Panc1 (cell line): ENCODE measurements around the gene NPSR1.

Experiments
- CTCF ChIP-seq: fragments of 450-650 bp; IDR thresholded peaks from 2 replicates; pipeline ENCODE4 v1.5.1; 2017; ENCODE audit warnings: mild to moderate bottlenecking
- POLR2AphosphoS5 ChIP-seq: IDR thresholded peaks from 2 replicates; pipeline ENCODE4 v1.6.1; 2012; ENCODE audit warnings: mild to moderate bottlenecking, low read depth, low read length, moderate library complexity
- TF ChIP-seq, protein P1 (sequence below), 2 experiments: IDR thresholded peaks; 2 replicates each; pipeline ENCODE4 v1.6.1; 2011 to 2012; ENCODE audit warnings: low read depth in 2 of 2, control low read depth in 1 of 2, low read length in 1 of 2, mild to moderate bottlenecking in 1 of 2, moderate library complexity in 1 of 2; ENCODE audit not compliant: insufficient read depth in 1 of 2

- TF ChIP-seq, protein P1, sequence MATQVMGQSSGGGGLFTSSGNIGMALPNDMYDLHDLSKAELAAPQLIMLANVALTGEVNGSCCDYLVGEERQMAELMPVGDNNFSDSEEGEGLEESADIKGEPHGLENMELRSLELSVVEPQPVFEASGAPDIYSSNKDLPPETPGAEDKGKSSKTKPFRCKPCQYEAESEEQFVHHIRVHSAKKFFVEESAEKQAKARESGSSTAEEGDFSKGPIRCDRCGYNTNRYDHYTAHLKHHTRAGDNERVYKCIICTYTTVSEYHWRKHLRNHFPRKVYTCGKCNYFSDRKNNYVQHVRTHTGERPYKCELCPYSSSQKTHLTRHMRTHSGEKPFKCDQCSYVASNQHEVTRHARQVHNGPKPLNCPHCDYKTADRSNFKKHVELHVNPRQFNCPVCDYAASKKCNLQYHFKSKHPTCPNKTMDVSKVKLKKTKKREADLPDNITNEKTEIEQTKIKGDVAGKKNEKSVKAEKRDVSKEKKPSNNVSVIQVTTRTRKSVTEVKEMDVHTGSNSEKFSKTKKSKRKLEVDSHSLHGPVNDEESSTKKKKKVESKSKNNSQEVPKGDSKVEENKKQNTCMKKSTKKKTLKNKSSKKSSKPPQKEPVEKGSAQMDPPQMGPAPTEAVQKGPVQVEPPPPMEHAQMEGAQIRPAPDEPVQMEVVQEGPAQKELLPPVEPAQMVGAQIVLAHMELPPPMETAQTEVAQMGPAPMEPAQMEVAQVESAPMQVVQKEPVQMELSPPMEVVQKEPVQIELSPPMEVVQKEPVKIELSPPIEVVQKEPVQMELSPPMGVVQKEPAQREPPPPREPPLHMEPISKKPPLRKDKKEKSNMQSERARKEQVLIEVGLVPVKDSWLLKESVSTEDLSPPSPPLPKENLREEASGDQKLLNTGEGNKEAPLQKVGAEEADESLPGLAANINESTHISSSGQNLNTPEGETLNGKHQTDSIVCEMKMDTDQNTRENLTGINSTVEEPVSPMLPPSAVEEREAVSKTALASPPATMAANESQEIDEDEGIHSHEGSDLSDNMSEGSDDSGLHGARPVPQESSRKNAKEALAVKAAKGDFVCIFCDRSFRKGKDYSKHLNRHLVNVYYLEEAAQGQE (IDR thresholded peaks at IDR 0.05; ENCODE audit: insufficient read depth in 1 of 2, low read depth in 2 of 2, low read length in 1 of 2) = no peak
- TF ChIP-seq CTCF = no peak
- no peak for TF ChIP-seq POLR2AphosphoS5
These were observed 98.7 kb downstream of the NPSR1 start for GRCh38 chr7:34756691-34757090.
